HCT116 (cell line): ENCODE results near the gene EPHX1. TPM values are rescaled to one million over a fixed set of nuclear protein-coding genes. Genes with fewer than 3 reads are reported as not detected.

ENCODE experiments used
- ATAC-seq: fragments of 200-7000 bp; cut with Tn5 transposase; 2 replicates; pipeline ENCODE4 v1.9.1; 2020; ENCODE audit warnings: mild to moderate bottlenecking, moderate library complexity
- BruUV-seq: library from RNA; stranded (reverse); fragments of 400-500 nt; replicated peaks from 2 replicates; lab custom pipeline; 2021; lab: Mats Ljungman, UMichigan
- CTCF ChIA-PET: fragments of 300-600 bp; sonication (Branson Sonifier 250); formaldehyde crosslinking; loops from one replicate; lab custom pipeline; 2021; ENCODE audit warnings: antibody characterized with exemption; lab: Charles Lee
- POLR2A ChIA-PET: fragments of 300-600, 350-600 bp; sonication (Branson Sonifier 250); formaldehyde crosslinking; loops from one replicate; lab custom pipeline; 2021; ENCODE audit warnings: antibody characterized with exemption; lab: Charles Lee
- RAD21 ChIA-PET, 2 experiments: fragments of 300-600 bp; sonication (Branson Sonifier 250); formaldehyde crosslinking; loops; one replicate each; lab custom pipeline; 2023; ENCODE audit warnings: low total read pairs in 2 of 2; ENCODE audit not compliant: uncharacterized antibody in 2 of 2, unreplicated experiment in 2 of 2, low non-redundant PET in 1 of 2; lab: Charles Lee
- DNase-seq: peaks from one replicate; pipeline ENCODE4 v3.0.0-alpha.2; 2010; ENCODE audit warnings: low read depth, low spot score
- H2AFZ ChIP-seq: fragments of 200-600 bp; shearing (Covaris generic), sonication (generic); 2 replicates; pipeline ENCODE4 v1.6.1; 2017; ENCODE audit warnings: low read depth, mixed run types, mixed read lengths, antibody characterized with exemption, low read length; ENCODE audit not compliant: poor library complexity, severe bottlenecking
- H3K27ac ChIP-seq: 2 replicates; pipeline ENCODE4 v1.5.1; 2012; ENCODE audit warnings: low read depth, low read length
- H3K27me3 ChIP-seq: fragments of 200-600 bp; sonication (generic); 2 replicates; pipeline ENCODE4 v1.6.1; 2016; ENCODE audit warnings: mixed run types, low read length, mixed read lengths; ENCODE audit not compliant: insufficient read depth
- H3K36me3 ChIP-seq, 2 experiments: fragments of 200-500 bp in 1 of 2; fragments of 200-600 bp in 1 of 2; sonication (Bioruptor generic) in 1 of 2; sonication (generic) in 1 of 2; 2 replicates each; pipeline versions ENCODE4 v1.5.1 to v1.6.1; 2014 to 2016; ENCODE audit warnings: low read length in 2 of 2, inconsistent platforms in 1 of 2, mixed read lengths in 1 of 2, mixed run types in 1 of 2; ENCODE audit not compliant: insufficient read depth in 2 of 2, control insufficient read depth in 1 of 2
- H3K4me1 ChIP-seq, 2 experiments: fragments of 200-600 bp in 1 of 2; sonication (generic) in 1 of 2; 2 replicates each; pipeline versions ENCODE4 v1.5.1 to v1.6.1; 2012 to 2017; ENCODE audit warnings: low read length in 2 of 2, inconsistent platforms in 1 of 2, mild to moderate bottlenecking in 1 of 2, mixed read lengths in 1 of 2, mixed run types in 1 of 2, moderate library complexity in 1 of 2; ENCODE audit not compliant: insufficient read depth in 2 of 2, control insufficient read depth in 1 of 2
- H3K4me2 ChIP-seq: fragments of 200-600 bp; sonication (generic); 2 replicates; pipeline ENCODE4 v1.6.1; 2017; ENCODE audit warnings: mixed run types, low read length, mixed read lengths
- H3K4me3 ChIP-seq, 2 experiments: fragments of 200-600 bp in 1 of 2; sonication (generic) in 1 of 2; replicated peaks in 1 of 2; 2 replicates each; pipeline ENCODE4 v1.5.1; 2011 to 2016; ENCODE audit warnings: low read length in 2 of 2, control low read depth in 1 of 2, low read depth in 1 of 2, mild to moderate bottlenecking in 1 of 2, mixed read lengths in 1 of 2, mixed run types in 1 of 2
- H3K79me2 ChIP-seq: fragments of 200-600 bp; sonication (generic); 2 replicates; pipeline ENCODE4 v1.6.1; 2017; ENCODE audit warnings: mild to moderate bottlenecking, mixed run types, low read length, moderate library complexity, mixed read lengths; ENCODE audit not compliant: insufficient read depth
- H3K9ac ChIP-seq: fragments of 200-600 bp; sonication (generic); 2 replicates; pipeline ENCODE4 v1.6.1; 2016; ENCODE audit warnings: low read length, mixed read lengths
- H3K9me2 ChIP-seq: fragments of 200-600 bp; sonication (generic), shearing (Covaris generic); 2 replicates; pipeline ENCODE4 v1.6.1; 2017; ENCODE audit warnings: mixed run types, mild to moderate bottlenecking, moderate library complexity; ENCODE audit not compliant: insufficient read depth
- H3K9me3 ChIP-seq, 2 experiments: fragments of 200-500 bp in 1 of 2; fragments of 200-600 bp in 1 of 2; sonication (Bioruptor generic) in 1 of 2; sonication (generic) in 1 of 2; 2 replicates each; pipeline ENCODE4 v1.6.1; 2014 to 2017; ENCODE audit warnings: low read length in 2 of 2, mixed read lengths in 2 of 2, inconsistent platforms in 1 of 2, low read depth in 1 of 2, mild to moderate bottlenecking in 1 of 2, mixed run types in 1 of 2, moderate library complexity in 1 of 2; ENCODE audit not compliant: control insufficient read depth in 1 of 2, insufficient read depth in 1 of 2
- H4K20me1 ChIP-seq: fragments of 200-600 bp; sonication (generic), shearing (Covaris generic); 2 replicates; pipeline ENCODE4 v1.6.1; 2017; ENCODE audit warnings: mixed run types, mild to moderate bottlenecking, moderate library complexity; ENCODE audit not compliant: insufficient read depth
- CBX3 ChIP-seq: IDR thresholded peaks from 2 replicates; pipeline ENCODE4 v1.6.1; 2012; ENCODE audit warnings: low read depth
- CEBPB ChIP-seq: IDR thresholded peaks from 2 replicates; pipeline ENCODE4 v1.6.1; 2012; ENCODE audit warnings: low read depth
- ELF1 ChIP-seq: IDR thresholded peaks from 2 replicates; pipeline ENCODE4 v1.6.1; 2012; ENCODE audit warnings: low read depth, borderline replicate concordance
- FOSL1 ChIP-seq: IDR thresholded peaks from 2 replicates; pipeline ENCODE4 v1.6.1; 2012; ENCODE audit warnings: low read depth
- JUND ChIP-seq: IDR thresholded peaks from 2 replicates; pipeline ENCODE4 v1.6.1; 2012
- SP1 ChIP-seq: IDR thresholded peaks from 2 replicates; pipeline ENCODE4 v1.6.1; 2012; ENCODE audit warnings: low read depth
- SRF ChIP-seq: IDR thresholded peaks from 2 replicates; pipeline ENCODE4 v1.6.1; 2012; ENCODE audit warnings: low read depth
- TCF7L2 ChIP-seq: IDR thresholded peaks from 2 replicates; pipeline ENCODE4 v1.7.0; 2011; ENCODE audit warnings: borderline replicate concordance, inconsistent platforms; ENCODE audit not compliant: insufficient read depth, insufficient read length; ENCODE audit errors: extremely low read depth
- intact Hi-C: fragments of 100-400 bp; cut with micrococcal nuclease; formaldehyde crosslinking; loops from 2 replicates; pipeline ENCODE4 v1.10.0; 2022
- total RNA-seq: library from RNA; stranded (reverse); gene quantifications from one replicate; pipeline ENCODE4 v1.2.1, GENCODE V29; 2021; ENCODE audit not compliant: unreplicated experiment
- TF ChIP-seq, protein P1 (sequence below): IDR thresholded peaks from 2 replicates; pipeline ENCODE4 v1.6.1; 2012
- TF ChIP-seq, protein P2 (sequence below): IDR thresholded peaks from 2 replicates; pipeline ENCODE4 v1.6.1; 2012
- TF ChIP-seq, protein P3 (sequence below), 3 experiments: fragments of 200-600 bp in 1 of 3; sonication (generic) in 1 of 3; IDR thresholded peaks in 2 of 3; conservative IDR thresholded peaks in 1 of 3; 2 replicates each; pipeline ENCODE4 v1.5.1; 2012 to 2017; ENCODE audit warnings: low read depth in 2 of 3, low read length in 2 of 3, antibody characterized with exemption in 1 of 3, borderline replicate concordance in 1 of 3, control low read depth in 1 of 3, mild to moderate bottlenecking in 1 of 3, mixed read lengths in 1 of 3, mixed run types in 1 of 3, moderate library complexity in 1 of 3; ENCODE audit not compliant: insufficient read depth in 1 of 3

Gene EPHX1
- total RNA-seq, 1 experiment from 2014 or later: 44.6 TPM

- no TSS peak for BruUV-seq
- Histone ChIP-seq H3K36me3 (peaks cover 0 to 5% of the 10 kb centered on the region in 2 experiments; a peak in 2 of 4 replicates), H3K9me3 (no peaks in the 10 kb centered on the region), H3K4me1 (peaks cover 52 to 71% of the 10 kb centered on the region in 2 experiments), H4K20me1 (no peaks in the 10 kb centered on the region), H3K9me2 (no peaks in the 10 kb centered on the region), H3K27me3 (no peaks in the 10 kb centered on the region), H3K4me2 (no peak overlapping the region), H3K4me3 (no peak overlapping the region), H3K9ac (no peak overlapping the region), H3K27ac (no peak overlapping the region), H3K79me2 (no peaks in the 10 kb centered on the region; the same call in 1 of the 2 replicates), H2AFZ (no peak overlapping the region)
- intact Hi-C loops: loop anchor here (5.0 to 10.0 kb wide), 2 partner anchors 67 to 105 kb away; partner anchors contain the start of genes EPHX1 and SRP9
- no peak for DNase-seq
- POLR2A ChIA-PET: no interaction called here
- no peak for TF ChIP-seq TCF7L2
- no peak for TF ChIP-seq CEBPB
- TF ChIP-seq SP1: no peak
- TF ChIP-seq ELF1: no peak
- TF ChIP-seq, protein P1, sequence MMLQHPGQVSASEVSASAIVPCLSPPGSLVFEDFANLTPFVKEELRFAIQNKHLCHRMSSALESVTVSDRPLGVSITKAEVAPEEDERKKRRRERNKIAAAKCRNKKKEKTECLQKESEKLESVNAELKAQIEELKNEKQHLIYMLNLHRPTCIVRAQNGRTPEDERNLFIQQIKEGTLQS: no peak
- no peak for TF ChIP-seq FOSL1
- TF ChIP-seq SRF: no peak
- TF ChIP-seq JUND: no peak
- TF ChIP-seq, protein P2, sequence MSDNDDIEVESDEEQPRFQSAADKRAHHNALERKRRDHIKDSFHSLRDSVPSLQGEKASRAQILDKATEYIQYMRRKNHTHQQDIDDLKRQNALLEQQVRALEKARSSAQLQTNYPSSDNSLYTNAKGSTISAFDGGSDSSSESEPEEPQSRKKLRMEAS: no peak
- no peak for TF ChIP-seq CBX3
- RAD21 ChIA-PET: no interaction called here
- CTCF ChIA-PET: no interaction called here
- ATAC-seq: no peak
These were observed 69.7 kb downstream of the EPHX1 start for GRCh38 chr1:225879521-225880221.

DNA sequence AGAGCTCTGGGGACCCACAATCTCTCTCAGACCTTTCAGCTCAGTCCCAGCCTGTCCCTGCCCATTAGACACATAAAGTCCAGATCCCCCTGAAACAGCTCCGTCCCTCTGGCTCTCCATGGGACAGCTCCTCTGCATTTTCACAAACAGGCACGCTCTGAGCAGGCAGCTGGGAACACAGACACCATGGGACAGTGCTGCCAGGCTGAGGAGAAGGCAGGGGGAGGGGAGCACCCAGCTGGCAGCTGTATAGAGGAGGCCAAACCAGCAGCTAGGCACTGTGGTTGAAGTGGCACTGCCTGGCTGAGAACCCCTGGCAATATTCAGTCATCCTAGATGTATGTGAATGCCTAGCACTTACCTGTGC lies 70.3 kb downstream of the EPHX1 start:
- no peaks in the 10 kb centered on the region for H3K9me3 ChIP-seq
- ATAC-seq: no peak
- no peaks in the 10 kb centered on the region for H3K9me2 ChIP-seq
- H3K4me3 ChIP-seq: no peak overlapping the region
- no peak overlapping the region for H3K4me2 ChIP-seq
- H2AFZ ChIP-seq: no peak overlapping the region
- TF ChIP-seq, protein P1: no peak
- TF ChIP-seq, protein P3, sequence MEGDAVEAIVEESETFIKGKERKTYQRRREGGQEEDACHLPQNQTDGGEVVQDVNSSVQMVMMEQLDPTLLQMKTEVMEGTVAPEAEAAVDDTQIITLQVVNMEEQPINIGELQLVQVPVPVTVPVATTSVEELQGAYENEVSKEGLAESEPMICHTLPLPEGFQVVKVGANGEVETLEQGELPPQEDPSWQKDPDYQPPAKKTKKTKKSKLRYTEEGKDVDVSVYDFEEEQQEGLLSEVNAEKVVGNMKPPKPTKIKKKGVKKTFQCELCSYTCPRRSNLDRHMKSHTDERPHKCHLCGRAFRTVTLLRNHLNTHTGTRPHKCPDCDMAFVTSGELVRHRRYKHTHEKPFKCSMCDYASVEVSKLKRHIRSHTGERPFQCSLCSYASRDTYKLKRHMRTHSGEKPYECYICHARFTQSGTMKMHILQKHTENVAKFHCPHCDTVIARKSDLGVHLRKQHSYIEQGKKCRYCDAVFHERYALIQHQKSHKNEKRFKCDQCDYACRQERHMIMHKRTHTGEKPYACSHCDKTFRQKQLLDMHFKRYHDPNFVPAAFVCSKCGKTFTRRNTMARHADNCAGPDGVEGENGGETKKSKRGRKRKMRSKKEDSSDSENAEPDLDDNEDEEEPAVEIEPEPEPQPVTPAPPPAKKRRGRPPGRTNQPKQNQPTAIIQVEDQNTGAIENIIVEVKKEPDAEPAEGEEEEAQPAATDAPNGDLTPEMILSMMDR (IDR thresholded peaks at IDR 0.05 in 2 of 3, conservative IDR thresholded peaks at IDR 0.05 in 1 of 3; ENCODE audit: borderline replicate concordance in 1 of 3, insufficient read depth in 1 of 3, low read depth in 2 of 3, low read length in 2 of 3): no peak
- TF ChIP-seq, protein P2: no peak
- no peak overlapping the region for H3K27ac ChIP-seq
- intact Hi-C loops: loop anchor here (5.0 to 10.0 kb wide), 2 partner anchors 68 to 105 kb away; partner anchors contain the start of genes EPHX1 and SRP9
- no TSS peak for BruUV-seq
- DNase-seq: no peak
- H4K20me1 ChIP-seq: no peaks in the 10 kb centered on the region
- ChIA-PET CTCF (no interaction called here), RAD21 (no interaction called here), POLR2A (no interaction called here)
- H3K27me3 ChIP-seq: no peaks in the 10 kb centered on the region
- no peak overlapping the region for H3K9ac ChIP-seq
- H3K36me3 ChIP-seq: peaks cover 0 to 5% of the 10 kb centered on the region in 2 experiments; a peak in 2 of 4 replicates
- H3K79me2 ChIP-seq: no peaks in the 10 kb centered on the region; the same call in 1 of the 2 replicates
- peaks cover 47 to 66% of the 10 kb centered on the region in 2 experiments for H3K4me1 ChIP-seq
